Stimulated activated CD8-positive, alpha-beta memory T cell treated with anti-CD3 and anti-CD28 coated beads, Interleukin-7, amount 100 ng/mL, for 1 hour (primary cell): ENCODE measurements around the gene WDHD1.
"Not testable (repeated sequence)": the region's sequence is repeated elsewhere in the genome, so short reads cannot be mapped to it uniquely, and the experiment has no call there.

ENCODE experiments used
- DNase-seq, 2 donors: peaks; one replicate each; pipeline ENCODE4 v3.0.0-alpha.2; 2020; ENCODE audit warnings: low read depth in 2 of 2

Gene WDHD1

DNA sequence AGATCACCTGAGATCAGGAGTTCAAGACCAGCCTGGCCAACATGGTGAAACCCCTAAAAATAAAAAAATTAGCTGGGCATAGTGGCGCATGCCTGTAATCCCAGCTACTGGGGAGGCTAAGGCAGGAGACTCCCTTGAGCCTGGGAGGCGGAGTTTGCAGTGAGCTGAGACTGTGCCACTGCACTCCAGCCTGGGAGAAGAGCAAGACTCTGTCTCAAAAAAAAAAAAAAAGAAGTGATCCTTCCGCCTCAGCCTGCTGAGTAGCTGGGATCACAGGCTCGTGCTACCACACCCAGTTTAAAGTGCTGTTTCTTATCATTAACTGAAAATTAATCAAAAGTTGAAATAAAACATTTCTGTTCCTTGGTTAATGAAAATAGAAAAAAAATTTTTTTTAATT is 117.9 kb downstream of the WDHD1 start:
- not testable (repeated sequence) for DNase-seq

DNA sequence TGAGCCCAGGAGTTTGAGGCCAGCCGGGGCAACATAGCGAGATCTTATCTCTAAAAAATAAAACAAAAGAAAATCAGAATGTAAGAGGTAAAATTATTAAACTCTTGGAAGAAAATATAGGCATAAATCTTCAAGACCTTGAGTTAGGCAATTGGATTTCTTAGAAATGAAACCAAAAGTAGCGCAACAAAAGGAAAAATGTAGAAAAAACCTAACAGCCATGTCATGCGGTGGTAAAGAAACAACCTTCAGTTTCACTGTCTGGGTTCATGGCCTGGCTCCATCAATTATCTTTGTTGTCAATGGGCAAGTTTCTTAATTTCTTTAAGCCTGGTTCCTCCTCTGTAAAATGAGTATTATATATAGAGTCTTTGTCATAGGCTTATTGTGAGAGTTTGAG is 118.7 kb downstream of the WDHD1 start:
- no peak for DNase-seq

DNA sequence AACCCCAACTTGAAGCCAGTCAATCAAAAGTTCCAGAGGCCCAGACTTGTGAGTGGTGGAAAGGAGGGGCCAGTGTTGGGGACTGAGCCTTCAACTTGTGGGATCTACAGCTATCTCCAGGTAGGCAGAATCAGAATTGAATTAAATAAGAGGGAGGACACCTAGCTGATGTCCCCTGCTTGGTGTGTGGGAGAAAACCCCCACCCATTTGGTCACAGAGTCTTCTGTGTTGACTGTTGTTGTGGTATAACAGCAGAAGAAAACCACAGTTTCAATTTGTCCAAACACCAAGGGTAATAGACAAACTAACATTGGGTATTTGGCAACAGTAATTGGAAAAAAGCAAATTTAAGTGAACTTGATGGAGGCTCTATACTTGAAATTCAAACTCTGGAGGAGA is 120.8 kb downstream of the WDHD1 start:
- DNase-seq = no peak

DNA sequence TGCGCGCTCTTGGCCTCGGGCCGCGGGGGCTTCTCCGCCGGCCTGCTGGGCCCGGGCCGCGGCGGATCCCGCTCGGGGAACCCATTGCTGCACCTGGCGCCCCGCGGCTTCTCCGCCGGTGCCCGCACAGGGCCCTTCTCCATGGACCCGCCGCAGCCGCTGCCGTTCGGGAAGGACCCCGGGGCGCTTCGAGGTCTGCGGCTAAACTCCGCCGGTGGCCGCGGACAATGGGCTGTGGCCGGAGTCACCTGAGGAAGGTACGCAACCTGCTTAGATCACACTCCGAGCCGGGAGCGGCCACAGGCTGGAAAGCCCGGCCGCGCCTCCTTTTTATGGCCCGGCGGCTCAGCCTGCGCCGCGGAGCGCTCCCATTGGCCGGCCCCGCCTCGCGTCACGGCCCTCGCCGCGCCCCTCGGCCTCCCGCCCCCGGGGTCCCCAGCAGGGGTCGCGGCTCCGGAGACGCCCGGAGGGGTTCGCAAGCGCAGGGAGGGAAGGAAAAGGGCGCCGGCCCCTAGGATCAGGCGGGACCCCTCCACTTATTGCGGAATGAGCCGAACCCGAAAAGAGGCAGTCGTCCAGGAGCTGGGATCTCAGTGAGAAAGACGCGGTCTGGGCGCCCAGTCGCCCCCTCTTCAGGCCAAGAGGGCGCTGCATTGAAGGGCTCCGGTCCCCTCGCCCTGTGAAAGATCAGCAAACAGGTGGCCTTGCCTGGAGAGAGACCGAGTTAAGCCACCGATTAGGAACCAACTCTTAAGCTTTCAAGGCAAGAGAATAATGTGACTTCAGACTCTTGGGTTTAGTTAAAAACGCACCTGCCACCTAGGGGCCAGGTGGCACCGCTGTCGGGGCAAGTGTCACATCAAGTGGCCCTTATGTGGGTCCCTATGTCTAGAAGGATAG is 124.1 kb downstream of the WDHD1 start, which contains the start of gene GCH1:
Gene GCH1 (minus strand): TSS at position 306 of the 900 bp plus-strand sequence. CDS start 163 bp downstream, at position 143.
- DNase-seq = peak; percentile 52 to 57

DNA sequence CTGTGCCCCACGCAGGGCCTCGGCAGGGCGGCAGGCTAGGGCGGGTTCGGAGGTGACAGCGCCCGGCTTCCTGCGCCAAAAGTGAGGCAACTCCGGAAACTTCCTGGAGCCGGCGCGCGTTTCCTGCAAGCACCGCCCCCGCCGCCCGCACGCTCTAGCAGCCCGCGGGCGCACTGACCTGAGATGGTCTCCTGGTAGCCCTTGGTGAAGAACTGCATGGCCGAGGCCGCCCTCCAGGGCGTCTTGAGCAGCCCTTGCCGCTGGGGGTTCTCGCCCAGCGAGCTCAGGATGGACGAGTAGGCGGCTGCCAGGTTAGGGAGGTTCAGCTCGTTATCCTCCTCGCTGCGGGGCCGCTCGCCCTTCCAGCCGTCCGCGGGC is 124.8 kb downstream of the WDHD1 start:
- peak; percentile 54 to 64 for DNase-seq

DNA sequence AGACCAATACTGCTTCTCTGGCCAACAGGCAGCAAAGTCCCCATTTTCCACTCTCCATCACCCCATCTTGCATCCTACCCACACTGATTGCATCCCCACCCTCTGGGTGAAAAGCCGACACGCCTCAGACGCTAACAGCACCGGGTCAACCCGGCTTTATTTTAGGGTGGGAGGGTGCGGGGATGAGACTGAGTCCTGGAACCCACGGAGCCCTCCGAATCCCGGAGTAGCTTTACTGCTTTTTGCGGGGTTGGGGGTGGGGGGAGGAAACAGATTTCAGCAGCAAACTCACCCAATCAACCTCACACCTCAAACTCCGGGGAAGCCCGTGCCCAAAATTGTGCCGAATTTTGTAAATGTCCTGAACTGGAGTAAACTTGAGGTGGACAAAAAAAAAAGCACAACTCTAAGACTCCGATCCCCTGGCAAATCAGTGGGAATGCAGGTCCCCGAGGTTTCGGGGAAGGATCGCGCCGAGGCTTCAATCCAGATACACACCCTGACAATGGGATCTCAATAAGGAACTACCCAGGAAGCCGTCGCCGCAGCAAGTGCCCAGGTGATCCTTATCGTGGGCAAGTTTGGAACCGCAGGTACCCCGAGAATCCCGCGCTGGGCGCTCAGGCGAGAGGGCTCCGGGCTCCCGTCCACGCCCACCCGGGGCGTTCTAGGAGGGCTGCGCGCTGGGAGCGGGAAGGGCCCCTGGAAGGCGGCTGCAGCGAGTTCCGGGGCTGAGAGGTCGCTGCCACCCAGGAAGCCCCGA is 125.3 kb downstream of the WDHD1 start:
- no peak for DNase-seq

DNA sequence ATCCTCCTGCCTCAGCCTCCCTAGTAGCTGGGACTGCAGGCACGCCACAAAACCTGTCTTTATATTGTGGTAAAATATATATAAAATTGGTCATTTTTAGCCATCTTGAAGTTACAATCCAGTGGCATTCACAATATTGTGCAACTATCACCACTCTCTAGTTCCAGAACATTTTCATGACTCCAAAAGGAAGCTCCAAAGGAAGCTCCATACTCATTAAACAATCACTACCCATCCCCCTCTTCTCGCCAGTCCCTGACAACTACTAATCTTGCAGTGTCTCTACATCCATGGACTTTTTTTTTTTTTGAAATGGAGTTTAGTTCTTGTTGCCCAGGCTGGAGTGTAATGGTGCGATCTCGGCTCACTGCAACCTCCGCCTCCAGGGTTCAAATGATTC is 127.3 kb downstream of the WDHD1 start:
- DNase-seq = no peak

DNA sequence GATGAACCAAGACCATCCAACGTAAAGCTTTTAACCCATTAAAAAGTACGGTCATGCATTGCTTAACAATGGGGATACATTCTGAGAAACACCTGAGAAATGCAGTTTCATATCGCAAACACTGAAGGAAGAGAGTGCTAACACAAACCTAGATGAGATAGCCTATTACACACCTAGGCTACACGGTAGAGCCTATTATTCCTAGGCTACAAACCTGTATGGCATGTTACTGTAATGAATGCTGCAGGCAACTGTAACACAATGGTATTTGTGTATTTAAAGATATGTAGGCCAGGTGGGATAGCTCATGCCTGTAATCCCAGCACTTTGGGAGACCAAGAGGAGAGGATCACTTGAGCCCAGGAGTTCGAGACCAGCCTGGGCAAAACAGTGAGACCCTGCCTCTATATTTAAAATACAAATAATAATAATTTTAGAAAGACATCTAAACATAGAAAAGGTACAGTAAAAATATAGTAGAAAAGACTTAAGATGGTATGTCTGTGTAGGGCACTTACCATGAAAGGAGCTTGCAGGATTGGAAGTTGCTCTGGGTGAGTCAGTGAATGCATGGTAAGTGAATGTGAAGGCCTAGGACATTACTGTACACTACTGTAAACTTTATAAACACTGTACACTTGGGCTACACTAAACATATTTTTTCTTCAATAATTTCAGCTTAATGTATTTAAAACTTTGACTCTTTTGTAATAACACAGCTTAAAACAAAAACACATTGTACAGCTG is 128.9 kb downstream of the WDHD1 start:
- not testable (repeated sequence) for DNase-seq

DNA sequence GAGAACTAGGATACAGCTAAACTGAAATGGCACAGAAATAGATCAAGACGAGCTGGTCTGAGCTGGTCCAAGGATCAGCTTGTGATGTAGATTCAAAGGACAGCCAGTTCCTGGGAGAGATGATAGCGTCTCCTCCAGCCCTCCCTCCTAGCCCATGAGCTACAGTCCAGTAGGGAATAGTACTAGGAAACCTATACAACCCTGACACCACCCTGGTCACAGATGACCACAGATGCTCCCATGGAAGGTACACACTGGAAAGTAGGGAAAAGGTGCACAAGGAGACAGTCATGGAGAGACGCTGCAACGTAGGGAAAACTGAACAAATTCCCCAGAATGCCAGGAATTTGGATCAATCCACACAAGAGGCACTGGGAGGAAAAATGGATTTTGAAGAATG is 131.2 kb downstream of the WDHD1 start:
- no peak for DNase-seq

DNA sequence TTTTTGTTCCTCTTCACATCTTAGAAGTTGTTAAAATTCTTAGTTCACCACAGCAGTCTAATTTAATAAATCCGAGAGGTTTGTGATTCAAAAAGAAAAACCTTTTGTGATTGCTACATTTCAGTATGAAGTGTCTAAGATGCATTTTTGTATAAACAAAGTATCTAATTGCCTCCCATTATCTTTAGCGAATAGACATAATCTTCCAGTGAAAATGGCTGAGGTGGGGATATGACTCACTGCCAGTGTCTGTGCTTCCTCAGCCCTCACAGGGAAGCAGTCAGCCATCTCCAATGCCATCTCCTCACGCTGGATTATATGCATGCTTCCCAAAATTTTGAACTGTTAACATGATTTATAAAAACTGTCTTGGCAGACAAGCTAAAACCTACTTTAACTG is 131.9 kb downstream of the WDHD1 start:
- no peak for DNase-seq

DNA sequence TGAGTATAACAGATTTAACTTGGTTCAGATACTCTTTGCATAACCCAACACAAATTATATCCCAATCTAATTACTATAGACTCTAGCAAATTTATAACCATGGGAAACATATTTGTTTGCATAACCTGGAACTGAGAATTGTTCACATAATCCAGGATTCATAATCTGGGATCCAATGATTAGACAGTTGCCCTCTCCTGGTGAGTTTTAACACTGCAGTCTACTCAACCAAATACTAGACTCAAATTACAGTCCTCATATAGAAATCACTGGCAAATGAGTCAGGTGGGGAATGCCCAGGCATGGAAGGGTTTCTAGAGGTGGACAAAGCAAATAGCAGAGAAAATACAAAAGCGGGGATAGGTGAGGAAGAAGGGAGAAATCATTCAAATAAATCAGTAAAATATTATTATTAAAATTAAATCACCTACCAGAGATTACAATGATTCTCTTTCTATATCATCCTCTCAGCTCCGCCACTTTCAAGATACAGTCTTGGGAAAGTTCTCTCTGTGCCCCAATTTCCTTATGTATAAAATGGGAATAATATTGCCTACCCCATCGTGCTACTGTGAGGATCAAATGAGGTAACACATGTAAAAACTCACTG is 133.6 kb downstream of the WDHD1 start:
- no peak for DNase-seq

DNA sequence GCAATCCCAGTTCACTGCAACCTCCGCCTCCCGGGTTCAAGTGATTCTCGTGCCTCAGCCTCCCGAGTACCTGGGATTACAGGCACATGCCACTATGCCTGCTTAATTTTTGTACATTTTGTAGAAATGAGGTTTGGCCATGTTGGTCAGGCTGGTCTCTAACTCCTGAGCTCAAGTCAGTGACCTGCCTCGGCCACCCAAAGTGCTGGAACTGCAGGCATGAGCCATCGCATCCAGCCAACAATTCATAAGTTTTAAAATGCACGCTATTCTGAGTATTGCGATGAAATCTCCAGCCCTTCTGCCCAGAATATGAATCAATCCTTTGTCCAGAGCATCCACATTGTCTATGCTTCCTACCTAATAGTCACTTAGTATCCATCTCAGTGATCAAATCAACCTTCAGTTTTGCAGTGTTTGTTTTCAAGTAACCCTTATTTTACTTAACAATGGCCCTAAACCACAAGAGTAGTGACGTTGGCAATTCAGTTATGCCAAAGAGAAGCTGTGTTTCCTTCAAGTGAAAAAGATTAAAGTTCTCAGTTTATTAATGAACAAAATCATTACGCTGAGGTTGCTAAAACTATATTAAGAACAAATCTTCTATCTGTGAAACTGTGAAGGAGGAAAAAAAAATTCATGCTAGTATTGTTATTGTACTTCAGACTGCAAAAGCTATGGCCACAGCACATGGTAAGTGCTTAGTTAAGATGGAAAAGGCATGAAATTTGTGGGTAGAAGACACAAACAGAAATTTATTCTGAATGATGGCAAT is 135.2 kb downstream of the WDHD1 start:
- no peak for DNase-seq

DNA sequence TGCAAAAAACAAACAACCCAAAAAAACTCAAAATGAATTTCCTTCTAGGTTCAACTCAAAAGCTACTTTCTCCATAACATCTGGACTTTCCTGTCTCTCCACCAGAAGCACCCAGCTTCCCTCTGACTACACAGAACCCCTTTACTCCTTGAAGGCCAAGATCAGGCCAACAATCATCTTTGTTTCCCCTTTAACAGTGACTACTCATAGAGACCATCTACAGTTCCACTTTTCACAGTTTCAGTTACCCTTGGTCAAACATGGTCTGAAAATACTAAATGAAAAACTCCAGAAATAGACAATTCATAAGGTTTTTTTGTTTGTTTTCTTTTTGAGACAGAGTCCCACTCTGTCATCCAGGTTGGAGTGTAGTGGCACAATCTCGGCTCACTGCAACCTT is 136.1 kb downstream of the WDHD1 start:
- DNase-seq = no peak

DNA sequence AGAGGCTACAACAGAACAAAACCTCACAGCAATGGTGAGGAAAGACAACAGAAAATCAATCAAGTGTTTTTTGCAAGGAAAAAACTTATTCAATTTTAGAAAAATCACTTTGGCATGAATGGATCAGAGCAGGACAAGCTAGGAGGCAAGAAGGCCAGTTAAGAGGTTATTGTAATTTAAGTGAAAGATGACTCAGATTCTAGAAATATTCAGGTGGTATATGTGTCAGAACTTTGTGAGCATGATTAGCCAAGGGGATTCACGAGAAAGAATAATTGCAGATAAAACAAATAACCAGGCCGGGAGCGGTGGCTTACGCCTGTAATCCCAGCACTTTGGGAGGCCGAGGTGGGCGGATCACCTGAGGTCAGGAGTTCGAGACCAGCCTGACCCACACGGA is 137.0 kb downstream of the WDHD1 start:
- DNase-seq = no peak
